ENCODE data around the gene LRRFIP2. TPM values are rescaled to one million over a fixed set of nuclear protein-coding genes. Genes with fewer than 3 reads are reported as not detected.

LRRFIP2 gene
- total and polyA plus RNA-seq, 2 of the 4 experiments (the other 2 are of a cell fraction), result 20.6 to 31.0 TPM

GRCh38 chr3:37154668-37155314 is 19.6 kb downstream of the LRRFIP2 start:
- dilution Hi-C loops (cut with HindIII; ENCODE audit: low sequenced_read_pairs, unreplicated experiment) (no loop called here), in situ Hi-C loops (cut with MboI; ENCODE audit: low sequenced_read_pairs) (no loop called here), intact Hi-C loops (cut with micrococcal nuclease) (no loop called here)
- Histone ChIP-seq H3K9me3 (ENCODE audit: control insufficient read depth, insufficient read depth, low read length) (no peaks in the 10 kb centered on the region), H4K20me1 (ENCODE audit: insufficient read depth, low read length) (peaks cover 5% of the 10 kb centered on the region; the same call in 1 of the 2 replicates), H4K91ac (ENCODE audit: insufficient read depth, low read depth, low read length) (no peak overlapping the region), H2BK5ac (ENCODE audit: low read depth, low read length, poor library complexity, severe bottlenecking) (no peak overlapping the region), H3K27ac (ENCODE audit: insufficient read depth, low read length) (no peak overlapping the region), H3K4me1 (ENCODE audit: control insufficient read depth, insufficient read depth, low read length) (peaks cover 2% of the 10 kb centered on the region), H2AFZ (replicated peaks; ENCODE audit: low read length, poor library complexity) (no peak overlapping the region), H2BK120ac (ENCODE audit: low read depth, low read length) (no peak overlapping the region), H3K9ac (ENCODE audit: low read depth, low read length) (no peak overlapping the region), H3K36me3 (ENCODE audit: control insufficient read depth, insufficient read depth, low read length) (peaks cover 7% of the 10 kb centered on the region; the same call in 1 of the 2 replicates), H3K18ac (ENCODE audit: low read depth, low read length) (no peak overlapping the region), H3K9me1 (ENCODE audit: insufficient read depth, low read length) (peaks cover 4% of the 10 kb centered on the region; the same call in 1 of the 2 replicates), H3K56ac (ENCODE audit: extremely low read depth, insufficient read depth, low read length) (no peak overlapping the region), H2BK20ac (ENCODE audit: low read depth, low read length) (no peak overlapping the region), H3K14ac (replicated peaks; ENCODE audit: low read depth, low read length) (no peak overlapping the region), H2AK9ac (replicated peaks; ENCODE audit: low read depth, low read length, poor library complexity) (no peak overlapping the region), H4K5ac (ENCODE audit: low read depth, low read length) (no peak overlapping the region), H2AK5ac (ENCODE audit: low read depth, low read length) (no peak overlapping the region), H2BK15ac (ENCODE audit: low read depth, low read length) (no peak overlapping the region), H3K79me1 (ENCODE audit: low read depth in 1 of 2, low read length in 2 of 2) (peaks cover 19 to 52% of the 10 kb centered on the region in 2 experiments), H3K4ac (ENCODE audit: low read depth, low read length) (no peak overlapping the region), H3K23ac (ENCODE audit: low read depth, low read length) (no peak overlapping the region), H3K4me3 (ENCODE audit: insufficient read depth, low read depth, low read length) (no peak overlapping the region), H4K8ac (ENCODE audit: low read depth in 2 of 2, low read length in 2 of 2) (no peak overlapping the region), H3K27me3 (ENCODE audit: control insufficient read depth, insufficient read depth, low read length) (no peaks in the 10 kb centered on the region), H3K4me2 (ENCODE audit: low read depth, low read length) (no peak overlapping the region)
- ATAC-seq (ENCODE audit: low read depth) (no peak), DNase-seq (no peak)
- WGBS, 2 experiments (ENCODE audit: extremely low coverage in 2 of 2, insufficient read length in 1 of 2), result no CpG with 5 or more reads among the region's 2 CpGs
- CTCF ChIA-PET, result no interaction called here
- POLR2A ChIA-PET (ENCODE audit: unreplicated experiment), result interaction anchor here (0.5 kb wide), 1 partner anchor 127 kb away, joined by 3 read pairs; no protein-coding TSS in a partner anchor
- no TSS peak for BruUV-seq (replicated peaks)
- TF ChIP-seq RAD21 (IDR thresholded peaks at IDR 0.05; ENCODE audit: low read length), result no peak
- TF ChIP-seq CEBPB (IDR thresholded peaks at IDR 0.05; ENCODE audit: low read depth, low read length), result peak; percentile 52

Measured in IMR-90 (cell line).